Measurements from ENCODE around the gene PRKCA.

PRKCA gene

GRCh38 chr17:66309793-66310192 lies 7.4 kb downstream of the PRKCA start:
- no peak for DNase-seq (ENCODE audit: low read depth)
- H3K4me3 ChIP-seq (replicated peaks; ENCODE audit: low read depth, low read length), result no peak overlapping the region
- no peak for TF ChIP-seq CTCF (IDR thresholded peaks at IDR 0.05; ENCODE audit: low read length, missing control alignments)

DNA sequence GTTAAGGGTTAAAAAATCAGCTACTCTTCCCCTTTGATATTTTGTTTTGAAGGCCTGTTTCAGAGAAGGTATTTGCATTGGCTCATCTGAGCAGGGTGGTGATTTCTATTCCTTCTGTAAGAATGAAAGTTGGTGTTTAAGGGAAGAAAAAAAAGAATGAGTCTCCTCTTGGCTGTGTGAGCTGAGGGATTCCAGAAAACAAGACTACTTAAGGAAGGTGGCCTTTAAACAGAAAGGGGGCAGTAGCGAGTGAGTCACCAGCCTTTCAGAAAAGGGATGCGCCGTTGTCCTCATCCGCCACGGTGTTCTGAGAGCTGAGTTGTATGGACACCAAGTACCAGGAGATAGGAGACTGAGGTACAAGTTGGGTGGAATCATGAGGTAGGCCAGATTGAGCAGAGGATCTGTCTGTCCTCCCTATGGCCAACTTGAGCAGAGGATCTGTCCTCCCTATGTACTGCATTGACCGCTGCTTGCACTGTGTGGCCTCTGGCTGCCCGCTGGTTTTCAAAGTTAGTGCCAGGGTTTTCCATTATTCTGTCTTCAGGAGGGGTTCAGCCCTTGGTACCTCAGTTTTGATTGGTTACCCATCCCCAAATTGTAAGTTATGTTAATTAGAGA lies 8.2 kb downstream of the PRKCA start:
- TF ChIP-seq CTCF (IDR thresholded peaks at IDR 0.05; ENCODE audit: low read length, missing control alignments), result no peak
- no peak overlapping the region for H3K4me3 ChIP-seq (replicated peaks; ENCODE audit: low read depth, low read length)
- no peak for DNase-seq (ENCODE audit: low read depth)

GRCh38 chr17:66312912-66313311 lies 10.5 kb downstream of the PRKCA start:
- no peak for TF ChIP-seq CTCF (IDR thresholded peaks at IDR 0.05; ENCODE audit: low read length, missing control alignments)
- H3K4me3 ChIP-seq (replicated peaks; ENCODE audit: low read depth, low read length), result no peak overlapping the region
- DNase-seq (ENCODE audit: low read depth), result no peak

- DNase-seq (ENCODE audit: low read depth), result no peak
- TF ChIP-seq CTCF (IDR thresholded peaks at IDR 0.05; ENCODE audit: low read length, missing control alignments), result no peak
- no peak overlapping the region for H3K4me3 ChIP-seq (replicated peaks; ENCODE audit: low read depth, low read length)
These were observed 10.9 kb downstream of the PRKCA start for GRCh38 chr17:66313325-66313724.

GRCh38 chr17:66313995-66314659 lies 11.7 kb downstream of the PRKCA start:
- no peak for TF ChIP-seq CTCF (IDR thresholded peaks at IDR 0.05; ENCODE audit: low read length, missing control alignments)
- DNase-seq (ENCODE audit: low read depth), result no peak
- no peak overlapping the region for H3K4me3 ChIP-seq (replicated peaks; ENCODE audit: low read depth, low read length)

DNA sequence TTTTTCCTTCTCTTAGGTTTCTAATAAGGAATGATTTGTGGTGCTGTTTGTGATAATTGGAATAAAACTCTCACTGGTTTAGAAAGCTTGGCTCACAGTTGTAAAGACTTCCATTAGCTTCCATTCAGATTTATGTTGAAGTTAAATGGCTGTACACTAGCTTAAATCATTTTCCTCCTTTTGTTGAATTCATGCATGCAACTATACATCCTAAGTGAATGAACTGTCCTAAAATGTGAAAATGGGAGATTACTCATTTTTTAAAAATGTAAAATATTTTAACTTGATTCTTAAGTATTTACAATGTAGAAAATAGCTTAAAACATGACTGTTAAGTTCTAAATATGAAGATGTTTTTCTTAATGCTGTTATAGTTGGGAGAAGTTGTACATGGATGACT lies 15.2 kb downstream of the PRKCA start:
- DNase-seq (ENCODE audit: low read depth), result no peak
- H3K4me3 ChIP-seq (replicated peaks; ENCODE audit: low read depth, low read length), result no peak overlapping the region
- TF ChIP-seq CTCF (IDR thresholded peaks at IDR 0.05; ENCODE audit: low read length, missing control alignments), result no peak

DNA sequence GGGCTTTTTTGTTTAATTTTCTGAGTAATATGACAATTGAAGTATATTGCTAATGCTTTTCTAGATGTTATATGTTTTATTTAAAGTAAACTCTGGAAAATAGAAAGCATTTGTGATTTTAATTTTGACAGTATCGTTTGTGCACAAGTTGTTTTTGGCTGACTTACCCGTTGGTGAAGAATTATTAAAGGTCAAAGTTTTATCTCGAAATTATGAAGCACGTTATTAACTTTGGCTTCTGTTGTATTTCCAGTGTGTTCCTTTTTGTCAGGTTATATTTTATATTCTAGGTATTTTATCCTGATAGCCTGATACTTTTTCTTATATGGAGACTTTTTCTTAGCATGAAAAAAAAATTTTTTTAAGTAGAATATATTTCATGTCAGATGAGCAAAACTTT lies 16.8 kb downstream of the PRKCA start:
- no peak for TF ChIP-seq CTCF (IDR thresholded peaks at IDR 0.05; ENCODE audit: low read length, missing control alignments)
- no peak overlapping the region for H3K4me3 ChIP-seq (replicated peaks; ENCODE audit: low read depth, low read length)
- DNase-seq (ENCODE audit: low read depth), result no peak
